GM19351 (cell line): ENCODE data around the gene ZNF385B.

ENCODE experiments used
- ATAC-seq: cut with Tn5 transposase; IDR thresholded peaks from one replicate; pipeline ENCODE4 v1.9.1; 2021; ENCODE audit warnings: mild to moderate bottlenecking, moderate library complexity; ENCODE audit not compliant: unreplicated experiment

The ZNF385B gene

GRCh38 chr2:179594268-179595112 lies 266.9 kb downstream of the ZNF385B start:
- no peak for ATAC-seq

DNA sequence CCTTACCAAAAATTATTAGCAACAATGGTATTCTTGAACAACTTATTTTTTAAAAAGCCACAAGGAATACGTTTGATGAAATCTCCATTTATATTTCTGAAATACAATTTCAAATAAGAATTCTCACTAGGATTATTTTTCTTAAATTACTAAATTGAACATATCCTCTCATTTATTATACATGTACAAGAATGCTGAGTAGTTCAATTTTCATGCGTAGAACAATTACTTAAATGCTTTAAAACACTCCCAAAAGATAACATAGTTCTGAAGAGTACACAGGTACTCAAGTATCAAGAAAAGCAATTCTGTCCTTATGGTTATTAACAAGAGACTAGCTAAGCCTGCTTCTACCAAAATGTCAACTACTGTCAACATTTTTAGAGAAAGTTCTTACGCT lies 268.1 kb downstream of the ZNF385B start:
- ATAC-seq = no peak

- ATAC-seq = no peak
Measured at GRCh38 chr2:179592167-179592936, 269.1 kb downstream of the ZNF385B start.

GRCh38 chr2:179591690-179592089 lies 269.7 kb downstream of the ZNF385B start:
- ATAC-seq = no peak

DNA sequence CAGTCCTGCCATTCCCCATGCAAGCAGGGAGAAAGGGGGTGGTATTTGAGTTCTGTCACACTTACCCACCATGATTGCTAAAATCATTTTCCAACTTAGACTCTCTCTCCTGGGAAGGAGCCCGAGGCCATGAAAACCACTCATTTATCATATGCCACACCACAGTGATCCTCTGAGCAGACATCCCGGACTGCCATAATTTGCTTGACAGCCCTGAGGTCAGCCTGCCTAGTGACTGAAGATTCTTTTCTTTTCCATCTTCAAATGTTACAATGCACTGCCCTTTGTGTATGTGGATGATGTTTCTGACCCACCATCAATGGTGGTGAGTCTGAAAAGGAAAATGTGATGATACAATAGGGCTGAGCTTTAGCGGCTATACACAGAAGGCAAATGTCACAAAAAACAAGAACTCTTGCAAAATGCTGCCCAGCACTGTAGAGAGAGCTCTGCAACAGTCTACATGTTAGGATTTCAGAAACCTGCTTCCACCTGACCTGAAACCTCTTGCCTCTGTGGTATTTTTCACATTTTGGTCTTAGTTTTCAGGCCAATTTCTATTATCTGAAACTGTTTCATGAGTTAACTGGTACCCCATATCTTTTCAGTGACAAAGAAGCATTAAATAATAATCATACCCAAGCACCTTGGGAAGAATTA lies 272.8 kb downstream of the ZNF385B start:
- no peak for ATAC-seq

DNA sequence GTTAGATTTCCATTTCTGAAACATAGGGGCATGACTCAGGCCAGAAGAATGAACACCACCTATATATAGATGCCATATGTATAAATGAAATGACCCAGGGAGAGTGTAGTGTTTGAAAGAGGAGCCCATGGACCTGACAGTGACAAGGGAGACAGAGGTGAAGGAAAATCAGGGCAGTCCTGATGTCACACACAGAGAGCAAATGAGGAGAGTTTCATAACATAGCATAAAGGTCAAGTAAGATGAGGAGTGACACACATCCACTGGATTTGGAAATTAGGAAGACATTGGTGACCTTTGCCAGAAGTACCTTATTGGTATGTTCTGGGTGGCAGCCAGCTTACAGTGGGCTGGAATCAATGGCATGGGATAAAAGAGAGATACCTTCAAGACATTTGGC lies 276.7 kb downstream of the ZNF385B start:
- ATAC-seq = no peak

DNA sequence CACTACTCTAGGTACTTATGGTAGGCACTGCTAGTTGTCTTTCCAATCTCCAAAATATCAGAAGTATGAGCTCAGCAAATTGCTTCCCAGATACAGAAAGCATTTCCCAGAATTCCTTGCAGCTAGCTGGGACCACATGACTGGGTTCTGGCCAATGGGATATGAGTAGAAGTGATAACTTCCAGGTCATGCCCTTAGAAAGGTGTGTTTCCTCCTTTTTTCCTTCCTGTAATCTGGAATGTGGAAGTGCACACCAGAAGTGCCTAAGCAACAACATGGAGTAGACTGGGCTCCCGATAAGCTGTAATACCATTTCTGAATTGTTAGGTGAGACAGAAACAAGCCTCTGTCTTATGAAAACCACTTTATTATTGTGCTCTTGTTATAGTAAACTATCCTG lies 279.8 kb downstream of the ZNF385B start:
- ATAC-seq = no peak

DNA sequence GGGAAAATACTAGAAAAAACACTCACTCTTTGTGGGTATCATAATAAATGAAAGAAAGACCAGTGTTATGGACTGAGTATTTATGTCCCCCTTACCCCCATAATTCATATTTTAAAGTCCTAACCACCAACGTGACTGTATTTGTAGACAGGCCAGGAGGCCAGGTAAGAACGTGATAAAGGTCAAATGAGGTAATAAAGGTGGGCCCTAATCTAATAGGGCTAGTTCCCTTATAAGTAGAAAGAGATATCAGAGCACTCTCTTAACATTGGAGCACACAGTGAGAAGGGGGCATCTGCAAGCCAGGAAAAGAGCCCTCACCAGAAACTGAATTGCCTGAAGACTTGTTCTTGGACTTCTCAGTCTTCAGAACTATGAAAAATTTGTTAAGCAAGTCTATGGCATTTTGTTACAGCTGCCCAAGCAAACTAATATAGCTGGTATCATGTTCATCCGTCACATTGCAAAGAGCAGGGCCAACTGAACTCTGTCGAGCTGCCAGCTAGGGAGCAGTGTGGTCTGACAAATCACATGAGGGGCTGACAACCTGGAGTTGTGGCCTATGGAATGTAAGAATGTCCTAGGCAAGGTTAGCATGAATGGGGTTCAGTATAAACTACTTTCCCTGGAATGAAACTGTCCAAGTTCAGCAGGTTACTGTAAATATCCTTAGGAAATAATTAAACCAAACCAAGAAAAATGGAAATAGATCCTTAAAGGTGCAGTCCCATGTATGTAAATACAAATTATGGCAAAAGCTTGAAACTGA lies 280.9 kb downstream of the ZNF385B start:
- no peak for ATAC-seq

- ATAC-seq = no peak
Measured at GRCh38 chr2:179579800-179580199, 281.6 kb downstream of the ZNF385B start.

- ATAC-seq = no peak
Measured at GRCh38 chr2:179578171-179578916, 283.1 kb downstream of the ZNF385B start.

DNA sequence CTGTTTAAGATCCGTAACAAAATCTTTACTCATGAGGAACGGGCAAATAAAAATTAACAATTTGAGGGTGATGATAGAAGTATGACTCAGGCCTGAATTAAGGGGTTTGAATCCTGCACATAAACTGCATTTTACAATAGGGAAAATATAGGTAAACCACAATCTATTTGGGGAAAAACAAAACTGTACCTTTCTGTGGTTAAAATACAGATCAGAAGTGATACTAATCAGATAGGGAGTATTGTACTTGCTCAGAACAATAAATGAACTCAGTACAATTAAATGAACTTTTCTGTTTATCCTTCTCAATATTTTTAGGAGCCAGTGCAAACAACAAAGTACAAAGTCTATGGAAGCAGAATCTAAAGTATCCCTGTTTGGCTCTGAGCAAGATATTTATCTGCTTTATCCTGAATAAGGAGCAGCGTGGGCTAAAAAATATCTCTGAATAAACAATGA lies 287.3 kb downstream of the ZNF385B start:
- ATAC-seq = no peak

GRCh38 chr2:179572544-179572943 lies 288.9 kb downstream of the ZNF385B start:
- no peak for ATAC-seq

DNA sequence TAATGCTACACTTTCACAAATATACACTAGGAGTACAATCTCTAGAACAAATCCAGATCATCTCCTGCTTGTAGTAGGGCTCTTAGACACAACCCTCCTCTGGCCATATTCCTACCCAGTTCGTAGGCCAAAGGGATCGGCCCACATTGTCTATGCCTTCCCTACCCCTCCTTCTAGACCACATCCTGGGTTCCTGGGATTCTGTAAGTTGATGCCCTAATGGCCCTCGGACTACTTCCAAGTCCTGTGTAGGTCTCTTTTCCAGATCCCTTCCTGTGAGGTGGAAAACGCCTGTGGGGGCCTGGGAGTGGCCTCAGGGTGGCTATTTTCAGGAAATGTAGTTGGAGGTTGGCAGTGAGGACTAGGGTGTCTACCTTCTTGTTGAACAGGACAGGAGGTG lies 289.7 kb downstream of the ZNF385B start:
- ATAC-seq = no peak

GRCh38 chr2:179571252-179571651 lies 290.2 kb downstream of the ZNF385B start:
- no peak for ATAC-seq

- ATAC-seq = no peak
Measured at GRCh38 chr2:179569831-179570233, 291.6 kb downstream of the ZNF385B start.

DNA sequence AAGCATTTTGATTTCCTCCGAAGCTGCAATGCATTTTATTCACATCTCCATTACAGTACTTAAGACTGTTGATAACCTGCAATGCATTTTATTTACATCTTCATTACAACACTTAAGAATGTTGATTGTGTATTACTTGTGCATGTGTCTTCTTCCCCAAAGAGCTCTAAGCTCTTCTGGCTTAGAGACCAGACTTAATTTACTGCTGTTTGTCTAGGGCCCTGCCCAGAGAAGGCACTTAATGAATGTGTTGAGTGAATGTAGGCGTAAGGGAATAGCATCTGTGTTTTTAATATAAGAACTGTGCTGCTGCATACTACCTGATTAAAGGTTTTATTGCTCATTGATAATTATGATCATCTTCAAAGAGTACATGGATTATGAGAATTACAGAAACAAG lies 295.6 kb downstream of the ZNF385B start:
- no peak for ATAC-seq

DNA sequence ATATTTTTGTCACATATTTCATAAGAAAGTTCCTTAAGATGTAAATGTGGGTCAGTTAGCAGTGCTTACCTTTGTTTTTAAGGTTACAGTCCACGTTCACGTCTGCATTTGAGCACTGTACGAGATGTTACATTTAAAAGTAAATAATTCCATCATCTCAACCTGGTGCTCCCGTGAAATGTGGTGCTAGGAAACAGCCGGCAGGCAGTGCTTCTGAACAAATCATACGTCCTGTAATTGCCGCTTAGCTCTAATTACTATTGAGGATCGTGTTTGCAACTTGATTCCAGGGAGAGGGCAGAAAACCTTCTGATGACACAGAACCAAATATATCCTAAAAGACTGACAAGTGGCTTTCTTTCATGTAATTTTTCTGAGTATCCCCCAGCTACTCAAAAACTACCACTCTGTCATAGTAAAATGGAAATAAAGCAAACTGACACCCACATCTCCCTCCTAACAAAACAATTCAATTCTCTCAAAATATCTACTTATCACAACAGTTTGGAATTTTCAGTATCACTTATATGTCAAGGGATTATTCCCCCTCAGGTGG lies 299.0 kb downstream of the ZNF385B start:
- no peak for ATAC-seq

- no peak for ATAC-seq
Measured at GRCh38 chr2:179561702-179562101, 299.7 kb downstream of the ZNF385B start.

DNA sequence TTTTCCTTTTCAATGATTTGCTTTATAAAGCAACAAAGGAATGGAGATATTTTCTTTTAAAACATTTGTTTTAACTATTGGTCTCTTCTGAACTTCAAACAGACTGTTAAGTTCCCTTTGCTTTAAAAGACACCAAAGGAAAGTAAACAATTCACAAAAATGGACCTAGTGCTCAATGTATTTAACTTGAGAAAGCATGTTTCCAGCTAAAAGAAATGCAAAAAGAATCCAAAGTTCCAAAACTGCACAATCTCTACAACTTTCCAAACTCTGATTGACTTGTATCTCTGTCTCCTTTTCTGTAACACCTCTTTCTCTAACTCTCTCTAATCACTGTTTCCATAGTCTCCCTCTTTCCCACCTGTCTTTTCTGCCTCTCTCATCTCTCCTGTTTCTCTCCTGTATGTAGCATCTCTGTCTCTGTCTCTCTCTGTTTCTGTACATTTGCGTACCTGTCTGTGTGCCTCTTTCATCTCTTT lies 301.1 kb downstream of the ZNF385B start:
- no peak for ATAC-seq
